Thymus (tissue), 11 donors: ENCODE data around the gene RAB37. TPM values are rescaled to one million over a fixed set of nuclear protein-coding genes. Genes with fewer than 3 reads are reported as not detected.
A peak's percentile ranks its signal among the peaks of the same experiment; 100 is the strongest.

Source experiments
- DNase-seq, 9 donors: peaks; one replicate each; pipeline ENCODE4 v3.0.0-alpha.2; 2013; ENCODE audit warnings: low spot score in 9 of 9, low read depth in 6 of 9, missing footprints in 1 of 9
- H3K27ac ChIP-seq, 2 donors: one replicate each; pipeline ENCODE4 v1.5.1; 2013; ENCODE audit warnings: control low read depth in 1 of 2, low read depth in 1 of 2, low read length in 1 of 2, mild to moderate bottlenecking in 1 of 2, moderate library complexity in 1 of 2
- H3K27me3 ChIP-seq, 2 donors: one replicate each; pipeline ENCODE4 v1.5.1; 2013; ENCODE audit warnings: low read length in 1 of 2; ENCODE audit not compliant: control insufficient read depth in 2 of 2, insufficient read depth in 1 of 2
- H3K36me3 ChIP-seq, 2 donors: one replicate each; pipeline ENCODE4 v1.5.1; 2013; ENCODE audit warnings: low read length in 1 of 2, mild to moderate bottlenecking in 1 of 2, moderate library complexity in 1 of 2; ENCODE audit not compliant: control insufficient read depth in 2 of 2, insufficient read depth in 2 of 2
- H3K4me1 ChIP-seq, 2 donors: one replicate each; pipeline ENCODE4 v1.5.1; 2013; ENCODE audit warnings: low read length in 2 of 2; ENCODE audit not compliant: control insufficient read depth in 2 of 2, insufficient read depth in 2 of 2
- H3K4me3 ChIP-seq, 2 donors: one replicate each; pipeline ENCODE4 v1.5.1; 2013; ENCODE audit warnings: low read length in 2 of 2, control low read depth in 1 of 2, mild to moderate bottlenecking in 1 of 2
- H3K9me3 ChIP-seq, 2 donors: one replicate each; pipeline ENCODE4 v1.5.1; 2013; ENCODE audit warnings: low read length in 1 of 2, mild to moderate bottlenecking in 1 of 2; ENCODE audit not compliant: control insufficient read depth in 2 of 2, insufficient read depth in 1 of 2
- WGBS: extraction: QIAGEN DNeasy Blood & Tissue Kit; methylation state at CpG from one replicate; pipeline ENCODE4 v1.1.7; 2013; 5-methylcytosine and 5-hydroxymethylcytosine counted together
- polyA plus RNA-seq: library from polyadenylated mRNA; stranded (reverse); fragments of 200-250 nt; gene quantifications from one replicate; pipeline ENCODE4 v1.2.3, GENCODE V29; 2013
- total RNA-seq: library from RNA; stranded (reverse); fragments of 120-200 nt; gene quantifications from one replicate; pipeline ENCODE4 v1.2.4, GENCODE V29; 2013
- donor health status: healthy.

RAB37 gene
- total and polyA plus RNA-seq, 2 donors: 19.9 to 29.3 TPM

GRCh38 chr17:74740641-74741387, 3.8 kb downstream of the RAB37 start:
- H3K27ac ChIP-seq: peak overlapping the region; percentile 19 to 98
- peaks cover 46 to 92% of the 10 kb centered on the region in 2 donors for H3K4me1 ChIP-seq
- 92% methylated on average over 17 of the region's 17 CpGs for WGBS
- H3K4me3 ChIP-seq: no peak overlapping the region
- DNase-seq: no peak
- H3K27me3 ChIP-seq: peaks cover 0 to 14% of the 10 kb centered on the region in 2 donors
- peaks cover 0 to 12% of the 10 kb centered on the region in 2 donors for H3K36me3 ChIP-seq
- no peaks in the 10 kb centered on the region for H3K9me3 ChIP-seq

- Histone ChIP-seq H3K27ac (peak overlapping the region; percentile 98 to 99), H3K4me3 (peak overlapping the region; percentile 20 to 23), H3K4me1 (peaks cover 47 to 88% of the 10 kb centered on the region in 2 donors), H3K9me3 (no peaks in the 10 kb centered on the region), H3K36me3 (peaks cover 0 to 12% of the 10 kb centered on the region in 2 donors), H3K27me3 (peaks cover 0 to 8% of the 10 kb centered on the region in 2 donors)
- peak in 4 of 9 donors; percentile 49 to 87 (median 66) for DNase-seq
- 4% methylated on average over 4 of the region's 4 CpGs for WGBS
Observed at GRCh38 chr17:74742153-74742515, 5.1 kb downstream of the RAB37 start.

GRCh38 chr17:74742978-74743545, 6.0 kb downstream of the RAB37 start:
- peaks cover 53 to 88% of the 10 kb centered on the region in 2 donors for H3K4me1 ChIP-seq
- H3K27ac ChIP-seq: peak overlapping the region; percentile 67 to 91
- 88% methylated on average over 9 of the region's 9 CpGs for WGBS
- no peaks in the 10 kb centered on the region for H3K9me3 ChIP-seq
- no peak for DNase-seq
- H3K27me3 ChIP-seq: peaks cover 0 to 5% of the 10 kb centered on the region in 2 donors
- peaks cover 0 to 12% of the 10 kb centered on the region in 2 donors for H3K36me3 ChIP-seq
- no peak overlapping the region for H3K4me3 ChIP-seq

GRCh38 chr17:74743755-74744154, 6.7 kb downstream of the RAB37 start:
- H3K9me3 ChIP-seq: no peaks in the 10 kb centered on the region
- peaks cover 48 to 81% of the 10 kb centered on the region in 2 donors for H3K4me1 ChIP-seq
- WGBS: 93% methylated on average over 2 of the region's 2 CpGs
- no peaks in the 10 kb centered on the region for H3K27me3 ChIP-seq
- no peak overlapping the region for H3K4me3 ChIP-seq
- peaks cover 0 to 12% of the 10 kb centered on the region in 2 donors for H3K36me3 ChIP-seq
- no peak for DNase-seq
- peak overlapping the region in 1 of 2 donors; percentile 91 for H3K27ac ChIP-seq

- Histone ChIP-seq H3K9me3 (no peaks in the 10 kb centered on the region), H3K36me3 (peaks cover 0 to 12% of the 10 kb centered on the region in 2 donors), H3K4me3 (no peak overlapping the region), H3K4me1 (peaks cover 42 to 76% of the 10 kb centered on the region in 2 donors), H3K27me3 (peaks cover 0 to 2% of the 10 kb centered on the region in 2 donors), H3K27ac (no peak overlapping the region)
- 53% methylated on average over 2 of the region's 2 CpGs for WGBS
- DNase-seq: no peak
Observed at GRCh38 chr17:74744349-74744713, 7.3 kb downstream of the RAB37 start.

GRCh38 chr17:74744714-74745547, 7.9 kb downstream of the RAB37 start:
- peak in 5 of 9 donors; percentile 21 to 74 (median 70) for DNase-seq
- Histone ChIP-seq H3K27ac (no peak overlapping the region), H3K27me3 (peaks cover 0 to 4% of the 10 kb centered on the region in 2 donors), H3K9me3 (no peaks in the 10 kb centered on the region), H3K4me1 (peaks cover 41 to 71% of the 10 kb centered on the region in 2 donors), H3K4me3 (no peak overlapping the region), H3K36me3 (peaks cover 0 to 12% of the 10 kb centered on the region in 2 donors)
- WGBS: 67% methylated on average over 24 of the region's 24 CpGs

- H3K4me3 ChIP-seq: no peak overlapping the region
- H3K36me3 ChIP-seq: peaks cover 0 to 12% of the 10 kb centered on the region in 2 donors
- 97% methylated on average over 8 of the region's 8 CpGs for WGBS
- peaks cover 0 to 4% of the 10 kb centered on the region in 2 donors for H3K27me3 ChIP-seq
- no peak overlapping the region for H3K27ac ChIP-seq
- no peaks in the 10 kb centered on the region for H3K9me3 ChIP-seq
- H3K4me1 ChIP-seq: peaks cover 45 to 71% of the 10 kb centered on the region in 2 donors
- no peak for DNase-seq
Observed at GRCh38 chr17:74745548-74746177, 8.6 kb downstream of the RAB37 start.

- DNase-seq: no peak
Observed at GRCh38 chr17:74746376-74746775, 9.3 kb downstream of the RAB37 start.

More at GRCh38 chr17:74746376-74746775, 9.3 kb downstream of the RAB37 start:
- Histone ChIP-seq H3K27ac (peak overlapping the region in 1 of 2 donors; percentile 40), H3K4me1 (peaks cover 51 to 71% of the 10 kb centered on the region in 2 donors), H3K4me3 (no peak overlapping the region), H3K9me3 (peaks cover 0 to 1% of the 10 kb centered on the region in 2 donors), H3K36me3 (peaks cover 0 to 8% of the 10 kb centered on the region in 2 donors), H3K27me3 (peaks cover 0 to 4% of the 10 kb centered on the region in 2 donors)
- 95% methylated on average over 5 of the region's 5 CpGs for WGBS
